HEK293T (cell line): ENCODE results near the gene TMEM145.

ENCODE experiments used
- BHLHE40 ChIP-seq: fragments of 450-650 bp; IDR thresholded peaks from 2 replicates; pipeline ENCODE4 v1.6.1; 2016; ENCODE audit warnings: mild to moderate bottlenecking, moderate library complexity, borderline replicate concordance
- CTBP1 ChIP-seq: fragments of 450-650 bp; IDR thresholded peaks from 2 replicates; pipeline ENCODE4 v1.6.1; 2016; ENCODE audit warnings: borderline replicate concordance
- ELF4 ChIP-seq: fragments of 450-650 bp; IDR thresholded peaks from 2 replicates; pipeline ENCODE4 v1.6.1; 2017; ENCODE audit warnings: antibody characterized with exemption
- FOXA1 ChIP-seq: fragments of 450-650 bp; IDR thresholded peaks from 2 replicates; pipeline ENCODE4 v1.6.1; 2016; ENCODE audit warnings: mild to moderate bottlenecking
- FOXK2 ChIP-seq: fragments of 450-650 bp; IDR thresholded peaks from 2 replicates; pipeline ENCODE4 v1.6.1; 2016; ENCODE audit warnings: mild to moderate bottlenecking
- FOXM1 ChIP-seq: fragments of 450-650 bp; IDR thresholded peaks from 2 replicates; pipeline ENCODE4 v1.6.1; 2017; ENCODE audit warnings: mild to moderate bottlenecking, borderline replicate concordance
- LEF1 ChIP-seq: fragments of 450-650 bp; IDR thresholded peaks from 2 replicates; pipeline ENCODE4 v1.6.1; 2017; ENCODE audit warnings: mild to moderate bottlenecking, borderline replicate concordance
- PKNOX1 ChIP-seq: fragments of 450-650 bp; IDR thresholded peaks from 2 replicates; pipeline ENCODE4 v1.6.1; 2016
- SP1 ChIP-seq: fragments of 450-650 bp; IDR thresholded peaks from 2 replicates; pipeline ENCODE4 v1.6.1; 2017
- SUZ12 ChIP-seq: fragments of 450-650 bp; IDR thresholded peaks from 2 replicates; pipeline ENCODE4 v1.6.1; 2016; ENCODE audit warnings: mild to moderate bottlenecking
- TARDBP ChIP-seq: fragments of 450-650 bp; IDR thresholded peaks from 2 replicates; pipeline ENCODE4 v1.6.1; 2016
- ZNF384 ChIP-seq: fragments of 450-650 bp; IDR thresholded peaks from 2 replicates; pipeline ENCODE4 v1.6.1; 2016

- TF ChIP-seq SP1: no peak
- TF ChIP-seq TARDBP: no peak
- no peak for TF ChIP-seq SUZ12
- TF ChIP-seq BHLHE40: no peak
- TF ChIP-seq ELF4: no peak
- no peak for TF ChIP-seq PKNOX1
- TF ChIP-seq FOXM1: no peak
- no peak for TF ChIP-seq ZNF384
- no peak for TF ChIP-seq CTBP1
- TF ChIP-seq FOXA1: no peak
- no peak for TF ChIP-seq LEF1
- TF ChIP-seq FOXK2: no peak
These were observed 33.8 kb upstream of the TMEM145 start for GRCh38 chr19:42279155-42279901.
